Measurements from ENCODE around the gene CROT. TPM values are rescaled to one million over a fixed set of nuclear protein-coding genes. Genes with fewer than 3 reads are reported as not detected.

The CROT gene
- total RNA-seq, 2 donors from 2014 or later = 5.6 to 6.1 TPM

- Histone ChIP-seq H3K36me3 (peaks cover 10% of the 10 kb centered on the region), H3K27me3 (no peaks in the 10 kb centered on the region), H3K4me1 (no peaks in the 10 kb centered on the region), H3K27ac (no peak overlapping the region), H3K4me3 (no peak overlapping the region), H3K9me3 (no peaks in the 10 kb centered on the region)
- no peak for DNase-seq (ENCODE audit: low spot score)
- no peak for TF ChIP-seq CTCF (IDR thresholded peaks at IDR 0.05)
Measured at GRCh38 chr7:87445897-87446296, 100.4 kb downstream of the CROT start.

- no peaks in the 10 kb centered on the region for H3K9me3 ChIP-seq
- no peak for TF ChIP-seq CTCF (IDR thresholded peaks at IDR 0.05)
Measured at GRCh38 chr7:87447116-87447635, 101.7 kb downstream of the CROT start.

GRCh38 chr7:87448388-87448787 is 102.9 kb downstream of the CROT start:
- no peak for DNase-seq (ENCODE audit: low spot score)
- Histone ChIP-seq H3K36me3 (peaks cover 2% of the 10 kb centered on the region), H3K9me3 (no peaks in the 10 kb centered on the region), H3K27ac (no peak overlapping the region), H3K4me3 (no peak overlapping the region), H3K4me1 (no peaks in the 10 kb centered on the region), H3K27me3 (no peaks in the 10 kb centered on the region)
- TF ChIP-seq CTCF (IDR thresholded peaks at IDR 0.05) = no peak

More at GRCh38 chr7:87447116-87447635, 101.7 kb downstream of the CROT start:
- H3K27me3 ChIP-seq = no peaks in the 10 kb centered on the region
- no peak overlapping the region for H3K4me3 ChIP-seq
- H3K27ac ChIP-seq = no peak overlapping the region
- no peak for DNase-seq (ENCODE audit: low spot score)
- H3K36me3 ChIP-seq = peaks cover 10% of the 10 kb centered on the region
- H3K4me1 ChIP-seq = no peaks in the 10 kb centered on the region

Other genes starting within 250 kb of the CROT start
- 10 to 100 TPM; 25.7 to 26.9 TPM for gene DMTF1, start 193.2 kb upstream of the CROT start, total RNA-seq
- gene TMEM243, start 125.9 kb upstream of the CROT start, total RNA-seq = 10 to 100 TPM in 1 of 2 donors, 1 to 10 TPM in 1; 5.6 to 17.9 TPM
- gene ABCB4, start 130.0 kb downstream of the CROT start, total RNA-seq = 1 to 10 TPM; 4.2 to 7.4 TPM

Data from right atrium auricular region (tissue), 2 donors.